CD1c-positive myeloid dendritic cell (primary cell): ENCODE results near the gene ATG4D.

Experiments used
- DNase-seq: peaks from one replicate; pipeline ENCODE4 v3.0.0-alpha.2; 2016; ENCODE audit errors: extremely low spot score

The ATG4D gene

GRCh38 chr19:10543420-10544241, at the start of gene ATG4D:
Gene ATG4D (plus strand): TSS chr19:10543904. CDS start chr19:10544091, 187 bp downstream.
- peak; percentile 84 for DNase-seq

GRCh38 chr19:10497371-10497770, 46.3 kb upstream of the ATG4D start:
- DNase-seq = no peak

GRCh38 chr19:10499550-10500246, 44.0 kb upstream of the ATG4D start:
- no peak for DNase-seq

GRCh38 chr19:10500247-10500592, 43.5 kb upstream of the ATG4D start:
- DNase-seq = no peak

- DNase-seq = peak; percentile 68
These were observed 41.7 kb upstream of the ATG4D start for GRCh38 chr19:10501971-10502523.

GRCh38 chr19:10502524-10503001, 41.1 kb upstream of the ATG4D start:
- peak; percentile 94 for DNase-seq

GRCh38 chr19:10503002-10503789, 40.5 kb upstream of the ATG4D start, which contains the start of gene KEAP1:
Gene KEAP1 (minus strand): TSS chr19:10503356. CDS start chr19:10500033, 3,323 bp downstream.
- no peak for DNase-seq

GRCh38 chr19:10505583-10506229, 38.0 kb upstream of the ATG4D start:
- DNase-seq = peak; percentile 85

- DNase-seq = no peak
These were observed 35.7 kb upstream of the ATG4D start for GRCh38 chr19:10508036-10508435.

- no peak for DNase-seq
These were observed 35.0 kb upstream of the ATG4D start for GRCh38 chr19:10508707-10509106.

GRCh38 chr19:10510301-10510802, 33.4 kb upstream of the ATG4D start:
- peak; percentile 43 for DNase-seq

GRCh38 chr19:10513223-10513622, 30.5 kb upstream of the ATG4D start:
- DNase-seq = no peak

GRCh38 chr19:10514211-10515145, 29.2 kb upstream of the ATG4D start:
- no peak for DNase-seq

- no peak for DNase-seq
These were observed 27.7 kb upstream of the ATG4D start for GRCh38 chr19:10516064-10516385.

GRCh38 chr19:10516671-10517286, 26.9 kb upstream of the ATG4D start:
- DNase-seq = no peak

GRCh38 chr19:10517361-10517759, 26.3 kb upstream of the ATG4D start, which contains the start of gene S1PR5:
Gene S1PR5 (minus strand): TSS chr19:10517447. CDS start chr19:10515011, 2,436 bp downstream.
- DNase-seq = peak; percentile 20

GRCh38 chr19:10517760-10518443, 25.8 kb upstream of the ATG4D start:
- no peak for DNase-seq

GRCh38 chr19:10518444-10519361, 25.0 kb upstream of the ATG4D start:
- peak; percentile 54 for DNase-seq
